ENCODE measurements around the gene CDH4.

DNA sequence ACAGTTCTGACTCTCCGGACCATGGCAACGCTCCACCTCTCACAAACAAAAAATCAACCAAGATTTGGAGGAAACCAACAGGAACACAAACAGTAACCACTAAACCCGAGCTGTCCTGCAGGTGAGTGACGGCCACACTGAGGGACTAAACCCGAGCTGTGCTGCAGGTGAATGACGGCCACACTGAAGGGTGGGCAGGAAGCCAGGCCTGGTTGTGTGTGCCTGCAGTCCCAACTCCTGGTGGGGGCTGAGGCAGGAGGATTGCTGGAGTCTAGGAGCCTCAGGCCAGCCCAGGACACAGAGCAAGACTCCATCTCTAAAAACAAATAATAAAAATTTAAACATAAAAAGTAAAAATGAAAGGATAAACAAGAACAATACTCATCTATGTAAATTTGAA, 733.0 kb downstream of the CDH4 start:
- no peak for TF ChIP-seq CTCF (IDR thresholded peaks at IDR 0.05; ENCODE audit: borderline replicate concordance, extremely low read depth, low read length, poor library complexity, severe bottlenecking)
- no peak for TF ChIP-seq EZH2 (IDR thresholded peaks at IDR 0.05; ENCODE audit: borderline replicate concordance, low read depth, low read length, severe bottlenecking)
